Measurements from ENCODE around the gene CCSAP. TPM values are rescaled to one million over a fixed set of nuclear protein-coding genes. Genes with fewer than 3 reads are reported as not detected.
"Not testable (repeated sequence)": the region's sequence is repeated elsewhere in the genome, so short reads cannot be mapped to it uniquely, and the experiment has no call there.

Gene CCSAP
- total RNA-seq, 1 donor from 2014 or later = 8.0 TPM

- DNase-seq (ENCODE audit: low read depth) = no peak
- Histone ChIP-seq H2AFZ (ENCODE audit: low read depth, low read length) (no peak overlapping the region), H3K4me2 (ENCODE audit: low read length) (no peak overlapping the region), H3K79me2 (ENCODE audit: insufficient read depth, low read length) (no peaks in the 10 kb centered on the region), H3K9me3 (ENCODE audit: insufficient read depth, low read depth, low read length) (no peaks in the 10 kb centered on the region), H3K27me3 (ENCODE audit: insufficient read depth, low read length) (no peaks in the 10 kb centered on the region), H3K27ac (ENCODE audit: low read depth, low read length) (no peak overlapping the region), H3K4me1 (ENCODE audit: insufficient read depth, low read length) (no peaks in the 10 kb centered on the region), H3K4me3 (ENCODE audit: insufficient read depth, low read depth, low read length) (no peak overlapping the region), H4K20me1 (ENCODE audit: insufficient read depth, low read length) (no peaks in the 10 kb centered on the region), H3K36me3 (ENCODE audit: insufficient read depth, low read length) (no peaks in the 10 kb centered on the region), H3K9ac (ENCODE audit: low read length) (no peak overlapping the region)
- H3K27me3 Mint-ChIP-seq (ENCODE audit: low read depth, unreplicated experiment) = peaks cover 15% of the 10 kb centered on the region
- TF ChIP-seq CTCF (IDR thresholded peaks at IDR 0.05; ENCODE audit: insufficient read depth, low read depth, low read length) (no peak), EZH2 (IDR thresholded peaks at IDR 0.05; ENCODE audit: insufficient read depth, low read length) (no peak)
- no peak for FAIRE-seq
- H3K9me3 Mint-ChIP-seq (ENCODE audit: unreplicated experiment) = peaks cover 3% of the 10 kb centered on the region
- no peaks in the 10 kb centered on the region for H3K36me3 Mint-ChIP-seq (ENCODE audit: low read depth, unreplicated experiment)
- no peak overlapping the region for H3K27ac Mint-ChIP-seq (ENCODE audit: unreplicated experiment)
- no peaks in the 10 kb centered on the region for H3K4me1 Mint-ChIP-seq (ENCODE audit: low read depth, unreplicated experiment)
- no peak overlapping the region for H3K4me3 Mint-ChIP-seq (ENCODE audit: unreplicated experiment)
Measured at GRCh38 chr1:229380536-229381160, 37.8 kb upstream of the CCSAP start.

- Histone ChIP-seq H3K9me3 (ENCODE audit: insufficient read depth, low read depth, low read length) (no peaks in the 10 kb centered on the region), H2AFZ (ENCODE audit: low read depth, low read length) (no peak overlapping the region), H3K36me3 (ENCODE audit: insufficient read depth, low read length) (no peaks in the 10 kb centered on the region), H3K4me1 (ENCODE audit: insufficient read depth, low read length) (no peaks in the 10 kb centered on the region), H3K4me2 (ENCODE audit: low read length) (no peak overlapping the region), H3K27ac (ENCODE audit: low read depth, low read length) (no peak overlapping the region), H3K79me2 (ENCODE audit: insufficient read depth, low read length) (no peaks in the 10 kb centered on the region), H3K4me3 (ENCODE audit: insufficient read depth, low read depth, low read length) (no peak overlapping the region), H3K27me3 (ENCODE audit: insufficient read depth, low read length) (no peaks in the 10 kb centered on the region), H4K20me1 (ENCODE audit: insufficient read depth, low read length) (no peaks in the 10 kb centered on the region), H3K9ac (ENCODE audit: low read length) (no peak overlapping the region)
- H3K9me3 Mint-ChIP-seq (ENCODE audit: unreplicated experiment) = peaks cover 3% of the 10 kb centered on the region
- FAIRE-seq (no peak), DNase-seq (ENCODE audit: low read depth) (no peak)
- H3K27ac Mint-ChIP-seq (ENCODE audit: unreplicated experiment) = no peak overlapping the region
- H3K4me3 Mint-ChIP-seq (ENCODE audit: unreplicated experiment) = no peak overlapping the region
- TF ChIP-seq CTCF (IDR thresholded peaks at IDR 0.05; ENCODE audit: insufficient read depth, low read depth, low read length) = no peak
- TF ChIP-seq EZH2 (IDR thresholded peaks at IDR 0.05; ENCODE audit: insufficient read depth, low read length) = no peak
- peaks cover 13% of the 10 kb centered on the region for H3K27me3 Mint-ChIP-seq (ENCODE audit: low read depth, unreplicated experiment)
- H3K4me1 Mint-ChIP-seq (ENCODE audit: low read depth, unreplicated experiment) = no peaks in the 10 kb centered on the region
- H3K36me3 Mint-ChIP-seq (ENCODE audit: low read depth, unreplicated experiment) = no peaks in the 10 kb centered on the region
Measured at GRCh38 chr1:229379846-229380245, 37.0 kb upstream of the CCSAP start.

GRCh38 chr1:229378586-229379367 lies 35.9 kb upstream of the CCSAP start:
- no peaks in the 10 kb centered on the region for H3K4me1 Mint-ChIP-seq (ENCODE audit: low read depth, unreplicated experiment)
- peaks cover 3% of the 10 kb centered on the region for H3K9me3 Mint-ChIP-seq (ENCODE audit: unreplicated experiment)
- no peak overlapping the region for H3K4me3 Mint-ChIP-seq (ENCODE audit: unreplicated experiment)
- DNase-seq (ENCODE audit: low read depth) (no peak), FAIRE-seq (no peak)
- no peak overlapping the region for H3K9ac ChIP-seq (ENCODE audit: low read length)
- H3K4me2 ChIP-seq (ENCODE audit: low read length) = no peak overlapping the region
- no peak for TF ChIP-seq EZH2 (IDR thresholded peaks at IDR 0.05; ENCODE audit: insufficient read depth, low read length)
- no peak for TF ChIP-seq CTCF (IDR thresholded peaks at IDR 0.05; ENCODE audit: insufficient read depth, low read depth, low read length)
- no peaks in the 10 kb centered on the region for H3K36me3 ChIP-seq (ENCODE audit: insufficient read depth, low read length)
- no peak overlapping the region for H3K27ac ChIP-seq (ENCODE audit: low read depth, low read length)
- H2AFZ ChIP-seq (ENCODE audit: low read depth, low read length) = no peak overlapping the region
- H3K27me3 ChIP-seq (ENCODE audit: insufficient read depth, low read length) = no peaks in the 10 kb centered on the region
- no peaks in the 10 kb centered on the region for H3K4me1 ChIP-seq (ENCODE audit: insufficient read depth, low read length)
- peaks cover 19% of the 10 kb centered on the region for H3K27me3 Mint-ChIP-seq (ENCODE audit: low read depth, unreplicated experiment)
- H3K4me3 ChIP-seq (ENCODE audit: insufficient read depth, low read depth, low read length) = no peak overlapping the region
- H4K20me1 ChIP-seq (ENCODE audit: insufficient read depth, low read length) = no peaks in the 10 kb centered on the region
- no peaks in the 10 kb centered on the region for H3K9me3 ChIP-seq (ENCODE audit: insufficient read depth, low read depth, low read length)
- H3K36me3 Mint-ChIP-seq (ENCODE audit: low read depth, unreplicated experiment) = peaks cover 3% of the 10 kb centered on the region
- H3K79me2 ChIP-seq (ENCODE audit: insufficient read depth, low read length) = no peaks in the 10 kb centered on the region
- H3K27ac Mint-ChIP-seq (ENCODE audit: unreplicated experiment) = no peak overlapping the region

DNA sequence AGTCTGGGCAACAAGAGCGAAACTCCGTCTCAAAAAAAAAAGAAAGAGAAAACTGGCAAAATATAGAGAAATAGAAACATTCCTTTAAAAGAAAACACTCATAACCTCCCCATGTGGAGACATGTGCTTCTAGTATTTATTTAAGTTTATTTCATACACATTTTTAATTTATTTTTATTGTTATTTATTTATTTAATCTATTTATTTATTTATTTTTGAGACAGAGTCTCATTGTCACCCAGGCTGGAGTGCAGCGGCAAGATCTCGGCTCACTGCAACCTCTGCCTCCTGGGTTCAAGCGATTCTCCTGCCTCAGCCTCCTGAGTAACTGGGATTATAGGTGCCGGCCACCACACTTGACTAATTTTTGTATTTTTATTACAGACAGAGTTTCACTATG lies 35.2 kb upstream of the CCSAP start:
- FAIRE-seq; H3K9me3 Mint-ChIP-seq (ENCODE audit: unreplicated experiment); H3K4me1 ChIP-seq (ENCODE audit: insufficient read depth, low read length); H3K9ac ChIP-seq (ENCODE audit: low read length); H3K36me3 ChIP-seq (ENCODE audit: insufficient read depth, low read length); H3K4me3 ChIP-seq (ENCODE audit: insufficient read depth, low read depth, low read length); H4K20me1 ChIP-seq (ENCODE audit: insufficient read depth, low read length); DNase-seq (ENCODE audit: low read depth); H3K4me2 ChIP-seq (ENCODE audit: low read length); H3K27ac ChIP-seq (ENCODE audit: low read depth, low read length); H3K9me3 ChIP-seq (ENCODE audit: insufficient read depth, low read depth, low read length); H3K4me1 Mint-ChIP-seq (ENCODE audit: low read depth, unreplicated experiment); H3K27me3 ChIP-seq (ENCODE audit: insufficient read depth, low read length); H2AFZ ChIP-seq (ENCODE audit: low read depth, low read length); H3K36me3 Mint-ChIP-seq (ENCODE audit: low read depth, unreplicated experiment); H3K27ac Mint-ChIP-seq (ENCODE audit: unreplicated experiment); H3K4me3 Mint-ChIP-seq (ENCODE audit: unreplicated experiment); H3K79me2 ChIP-seq (ENCODE audit: insufficient read depth, low read length): not testable (repeated sequence)
- H3K27me3 Mint-ChIP-seq (ENCODE audit: low read depth, unreplicated experiment) = peaks cover 22% of the 10 kb centered on the region

All from astrocyte (in vitro differentiated cells and primary cell).